Hepatocyte (in vitro differentiated cells): ENCODE data around the gene PRSS36. TPM values are rescaled to one million over a fixed set of nuclear protein-coding genes. Genes with fewer than 3 reads are reported as not detected.
A peak's percentile ranks its signal among the peaks of the same experiment; 100 is the strongest.

Experiments
- DNase-seq: peaks from one replicate; pipeline ENCODE4 v3.0.0-alpha.2; 2016; ENCODE audit warnings: low spot score
- H2AFZ ChIP-seq: fragments of 200-600 bp; sonication (generic); 2 replicates; pipeline ENCODE4 v1.6.0; 2016; ENCODE audit warnings: antibody characterized with exemption, mild to moderate bottlenecking
- H3K27ac ChIP-seq: fragments of 200-600 bp; sonication (generic); 2 replicates; pipeline ENCODE4 v1.5.1; 2016; ENCODE audit warnings: mild to moderate bottlenecking
- H3K27me3 ChIP-seq: fragments of 200-600 bp; sonication (generic); 2 replicates; pipeline ENCODE4 v1.6.1; 2016
- H3K36me3 ChIP-seq: fragments of 200-600 bp; sonication (generic); replicated peaks from 2 replicates; pipeline ENCODE4 v1.5.1; 2016; ENCODE audit warnings: low read depth; ENCODE audit not compliant: insufficient read depth
- H3K4me1 ChIP-seq: fragments of 200-600 bp; sonication (generic); 2 replicates; pipeline ENCODE4 v1.5.1; 2016; ENCODE audit warnings: mild to moderate bottlenecking, moderate library complexity; ENCODE audit not compliant: insufficient read depth
- H3K4me2 ChIP-seq: fragments of 200-600 bp; sonication (generic); 2 replicates; pipeline ENCODE4 v1.6.0; 2016
- H3K4me3 ChIP-seq: fragments of 200-600 bp; sonication (generic); 2 replicates; pipeline ENCODE4 v1.5.1; 2016; ENCODE audit warnings: mild to moderate bottlenecking
- H3K79me2 ChIP-seq: fragments of 200-600 bp; sonication (generic); 2 replicates; pipeline ENCODE4 v1.6.0; 2017; ENCODE audit warnings: mild to moderate bottlenecking
- H3K9me2 ChIP-seq: fragments of 200-600 bp; sonication (generic); replicated peaks from 2 replicates; pipeline ENCODE4 v1.6.0; 2017; ENCODE audit warnings: mild to moderate bottlenecking; ENCODE audit not compliant: insufficient read depth
- H3K9me3 ChIP-seq: fragments of 200-600 bp; sonication (generic); 2 replicates; pipeline ENCODE4 v1.5.1; 2016; ENCODE audit warnings: low read depth, mild to moderate bottlenecking
- H4K20me1 ChIP-seq: fragments of 200-600 bp; sonication (generic); 2 replicates; pipeline ENCODE4 v1.6.0; 2016; ENCODE audit warnings: mild to moderate bottlenecking; ENCODE audit not compliant: insufficient read depth, poor library complexity, severe bottlenecking
- CTCF ChIP-seq: fragments of 200-600 bp; sonication (generic); IDR thresholded peaks from 2 replicates; pipeline ENCODE4 v1.5.1; 2016; ENCODE audit warnings: antibody characterized with exemption, mild to moderate bottlenecking; ENCODE audit not compliant: poor library complexity
- EZH2 ChIP-seq: fragments of 200-600 bp; sonication (generic); IDR thresholded peaks from 2 replicates; pipeline ENCODE4 v1.6.1; 2016; ENCODE audit warnings: antibody characterized with exemption, mild to moderate bottlenecking, borderline replicate concordance
- EZH2phosphoT487 ChIP-seq: fragments of 200-600 bp; sonication (generic); IDR thresholded peaks from one replicate; pipeline ENCODE4 v1.6.1; 2018; ENCODE audit warnings: antibody characterized with exemption, mild to moderate bottlenecking, low read depth, moderate library complexity; ENCODE audit not compliant: unreplicated experiment, severe bottlenecking
- WGBS: methylation state at CpG from one replicate; pipeline ENCODE4 v1.1.6; 2016; ENCODE audit warnings: low lambda C conversion rate; ENCODE audit errors: missing lambda C conversion rate; 5-methylcytosine and 5-hydroxymethylcytosine counted together
- polyA plus RNA-seq: library from polyadenylated mRNA; unstranded; fragments of >200 nt; fragmentation: Nextera tagmentation; extraction: Ambion mirVana; gene quantifications from 2 replicates; pipeline ENCODE4 v1.2.1, GENCODE V29; 2016
- total RNA-seq: library from RNA; depleted of rRNA; stranded (reverse); fragments of >200 nt; gene quantifications from 2 replicates; pipeline ENCODE4 v1.2.3, GENCODE V29; 2014

PRSS36 gene
- total and polyA plus RNA-seq, 2 experiments from 2014 or later: 0.63 to 1.4 TPM

GRCh38 chr16:31184888-31185287 is 35.0 kb upstream of the PRSS36 start:
- H3K4me3 ChIP-seq: no peak overlapping the region
- 96% methylated on average over 11 of the region's 14 CpGs for WGBS
- H3K79me2 ChIP-seq: peaks cover 95% of the 10 kb centered on the region
- H3K27ac ChIP-seq: no peak overlapping the region
- H3K4me2 ChIP-seq: no peak overlapping the region
- H3K36me3 ChIP-seq: peaks cover 4% of the 10 kb centered on the region
- H3K27me3 ChIP-seq: no peaks in the 10 kb centered on the region
- H3K4me1 ChIP-seq: peaks cover 18% of the 10 kb centered on the region
- DNase-seq: no peak
- H3K9me2 ChIP-seq: no peaks in the 10 kb centered on the region
- no peak for TF ChIP-seq EZH2phosphoT487
- no peak for TF ChIP-seq EZH2
- TF ChIP-seq CTCF: no peak
- no peaks in the 10 kb centered on the region for H3K9me3 ChIP-seq
- no peak overlapping the region for H2AFZ ChIP-seq
- peaks cover 92% of the 10 kb centered on the region for H4K20me1 ChIP-seq

GRCh38 chr16:31183432-31184428 is 33.9 kb upstream of the PRSS36 start:
- no peak overlapping the region for H2AFZ ChIP-seq
- peaks cover 18% of the 10 kb centered on the region for H3K4me1 ChIP-seq
- H3K36me3 ChIP-seq: no peaks in the 10 kb centered on the region
- 90% methylated on average over 10 of the region's 10 CpGs for WGBS
- no peaks in the 10 kb centered on the region for H3K9me2 ChIP-seq
- no peak overlapping the region for H3K27ac ChIP-seq
- no peak overlapping the region for H3K4me3 ChIP-seq
- H4K20me1 ChIP-seq: peaks cover 81% of the 10 kb centered on the region
- no peak for TF ChIP-seq EZH2phosphoT487
- H3K79me2 ChIP-seq: peaks cover 84% of the 10 kb centered on the region
- no peaks in the 10 kb centered on the region for H3K9me3 ChIP-seq
- no peak for DNase-seq
- H3K4me2 ChIP-seq: peak overlapping the region; percentile 80
- H3K27me3 ChIP-seq: no peaks in the 10 kb centered on the region

- WGBS: 36% methylated on average over 7 of the region's 7 CpGs
- TF ChIP-seq EZH2 (no peak), CTCF (no peak), EZH2phosphoT487 (no peak)
- Histone ChIP-seq H3K9me3 (no peaks in the 10 kb centered on the region), H4K20me1 (peaks cover 68% of the 10 kb centered on the region), H3K9me2 (no peaks in the 10 kb centered on the region), H3K27ac (no peak overlapping the region), H3K27me3 (no peaks in the 10 kb centered on the region), H3K4me3 (peak overlapping the region; percentile 71), H3K36me3 (no peaks in the 10 kb centered on the region), H3K4me1 (peaks cover 18% of the 10 kb centered on the region), H3K4me2 (peak overlapping the region; percentile 80), H2AFZ (no peak overlapping the region), H3K79me2 (peaks cover 71% of the 10 kb centered on the region)
- DNase-seq: no peak
These were observed 32.5 kb upstream of the PRSS36 start for GRCh38 chr16:31182391-31182790.

GRCh38 chr16:31181102-31181830 is 31.4 kb upstream of the PRSS36 start:
- H3K27ac ChIP-seq: peak overlapping the region; percentile 94
- H3K79me2 ChIP-seq: peaks cover 61% of the 10 kb centered on the region

More at GRCh38 chr16:31181102-31181830, 31.4 kb upstream of the PRSS36 start:
- Histone ChIP-seq H4K20me1 (peaks cover 56% of the 10 kb centered on the region), H3K4me3 (peak overlapping the region; percentile 71), H3K9me2 (no peaks in the 10 kb centered on the region), H3K4me2 (peak overlapping the region; percentile 80), H3K27me3 (no peaks in the 10 kb centered on the region), H3K9me3 (no peaks in the 10 kb centered on the region), H2AFZ (no peak overlapping the region), H3K4me1 (peaks cover 18% of the 10 kb centered on the region), H3K36me3 (no peaks in the 10 kb centered on the region)
- DNase-seq: peak; percentile 38
- TF ChIP-seq EZH2phosphoT487 (no peak), CTCF (no peak), EZH2 (no peak)
- 3% methylated on average over 31 of the region's 31 CpGs for WGBS
